GM18907 (cell line): Measurements from ENCODE around the gene KIRREL3.
A peak's percentile ranks its signal among the peaks of the same experiment; 100 is the strongest.

Source experiments
- ATAC-seq: cut with Tn5 transposase; IDR thresholded peaks from one replicate; pipeline ENCODE4 v1.9.1; 2021; ENCODE audit warnings: mild to moderate bottlenecking, moderate library complexity; ENCODE audit not compliant: unreplicated experiment

Gene KIRREL3

DNA sequence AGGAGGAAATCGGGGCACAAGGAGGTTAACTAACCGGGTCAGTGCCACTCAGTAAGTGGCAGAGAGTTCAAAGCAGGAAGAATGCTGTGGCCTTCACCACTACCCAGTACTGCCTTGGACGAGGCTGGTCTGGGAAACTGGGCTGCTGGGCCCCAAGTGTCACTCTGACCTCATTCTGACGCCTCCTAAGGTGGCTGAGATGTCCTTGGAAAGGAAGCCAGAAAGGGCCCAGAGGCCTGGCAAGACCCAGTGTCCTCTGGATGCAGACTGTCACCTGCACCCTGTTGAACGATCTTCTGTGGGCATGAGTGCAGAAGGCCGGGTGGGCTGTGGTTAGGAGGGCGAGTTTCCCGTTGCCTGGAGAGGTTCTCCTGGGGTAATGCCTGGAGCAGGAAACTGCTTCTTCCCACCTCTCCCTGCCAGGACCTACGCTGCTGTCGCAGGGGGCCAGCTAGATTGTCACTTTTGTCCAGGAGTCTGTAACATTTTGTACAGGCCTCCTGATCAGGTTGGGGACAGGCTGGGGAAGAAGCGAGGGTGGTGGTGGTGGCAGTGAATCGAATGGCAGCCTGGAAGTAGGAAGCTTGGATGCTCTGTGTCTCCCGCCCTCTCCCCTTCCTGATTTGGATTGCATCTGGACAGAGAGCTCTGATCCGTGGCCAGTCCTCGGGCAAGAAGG is 540.0 kb downstream of the KIRREL3 start:
- ATAC-seq: no peak

DNA sequence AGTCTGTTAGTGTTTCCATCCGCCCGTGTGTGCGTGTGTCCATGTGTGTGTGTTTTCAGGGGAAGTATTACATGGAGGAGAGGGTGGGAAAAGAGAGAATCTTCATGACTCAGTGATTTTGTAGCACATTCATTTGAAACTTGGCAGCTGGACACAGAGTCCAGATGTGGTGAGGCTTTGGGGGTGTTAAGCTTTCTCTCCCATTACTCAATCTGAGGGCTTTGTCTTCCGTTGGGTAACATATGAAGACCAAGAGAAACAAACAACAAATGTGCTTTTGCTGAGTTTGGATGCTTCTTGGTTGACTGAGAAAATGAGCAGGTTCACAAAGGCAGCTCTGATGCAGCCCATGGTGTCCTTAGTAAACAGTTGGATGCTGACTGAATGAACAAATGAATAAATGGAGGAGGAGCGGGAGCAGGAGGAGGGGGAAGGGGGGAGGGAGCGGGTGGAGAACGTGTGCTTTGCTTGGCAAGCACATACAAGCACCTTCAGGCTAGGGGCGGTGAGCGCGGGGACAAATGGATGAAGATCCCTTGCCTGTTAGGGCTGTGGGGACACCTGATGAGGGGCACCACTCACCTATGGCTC is 540.8 kb downstream of the KIRREL3 start:
- no peak for ATAC-seq

DNA sequence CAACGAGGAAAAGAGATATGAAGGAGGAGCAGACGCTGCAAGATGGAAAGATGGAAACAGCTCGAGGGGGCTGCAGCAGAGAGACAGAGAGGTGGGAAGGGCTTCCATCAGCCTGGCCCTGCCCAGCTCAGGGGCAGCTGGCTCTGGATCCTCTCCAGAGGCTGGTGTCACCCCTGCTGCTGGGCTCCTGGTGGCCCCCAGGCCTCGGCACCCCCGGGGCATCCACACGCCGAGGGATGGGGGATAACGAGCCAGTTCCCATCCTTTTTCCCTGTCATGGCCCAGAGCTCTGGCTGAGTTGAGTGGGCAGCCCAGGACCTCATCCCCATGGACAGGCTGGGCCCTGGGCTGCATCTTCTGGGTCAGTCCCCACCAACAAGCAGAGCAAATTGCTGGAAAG is 542.8 kb downstream of the KIRREL3 start:
- no peak for ATAC-seq

DNA sequence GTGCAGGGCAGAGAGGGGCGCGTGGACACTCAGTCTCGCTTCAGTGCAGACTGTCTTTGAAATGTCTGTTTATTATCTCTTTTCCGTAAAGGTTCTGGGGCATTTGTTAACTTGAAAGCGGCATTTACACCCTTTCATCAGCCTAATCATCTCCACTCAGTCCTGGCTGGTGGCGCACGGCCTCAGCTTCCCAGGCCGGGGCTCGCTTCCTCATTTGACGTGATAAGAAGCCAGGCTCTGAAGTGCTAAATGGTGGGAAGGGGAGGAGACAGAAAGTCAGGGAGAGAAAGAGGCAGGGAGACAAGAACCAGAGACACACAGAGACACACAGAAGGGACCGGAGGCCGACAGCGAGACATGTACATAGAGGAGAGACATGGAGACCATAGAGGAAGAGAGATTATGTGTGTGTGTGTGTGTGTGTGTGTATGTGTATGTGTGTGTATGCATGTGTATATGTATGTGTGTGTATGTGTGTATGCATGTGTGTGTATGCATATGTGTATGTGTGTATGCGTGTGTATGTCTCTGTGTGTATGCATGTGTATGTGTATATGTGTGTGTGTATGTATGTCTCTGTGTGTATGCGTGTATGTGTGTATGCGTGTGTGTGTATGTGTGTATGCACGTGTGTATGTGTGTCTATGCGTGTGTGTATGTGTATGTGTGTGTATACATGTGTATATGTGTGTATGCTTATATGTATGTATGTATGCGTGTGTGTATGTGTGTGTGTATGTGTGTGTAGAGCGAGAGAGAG is 543.6 kb downstream of the KIRREL3 start:
- ATAC-seq: no peak

DNA sequence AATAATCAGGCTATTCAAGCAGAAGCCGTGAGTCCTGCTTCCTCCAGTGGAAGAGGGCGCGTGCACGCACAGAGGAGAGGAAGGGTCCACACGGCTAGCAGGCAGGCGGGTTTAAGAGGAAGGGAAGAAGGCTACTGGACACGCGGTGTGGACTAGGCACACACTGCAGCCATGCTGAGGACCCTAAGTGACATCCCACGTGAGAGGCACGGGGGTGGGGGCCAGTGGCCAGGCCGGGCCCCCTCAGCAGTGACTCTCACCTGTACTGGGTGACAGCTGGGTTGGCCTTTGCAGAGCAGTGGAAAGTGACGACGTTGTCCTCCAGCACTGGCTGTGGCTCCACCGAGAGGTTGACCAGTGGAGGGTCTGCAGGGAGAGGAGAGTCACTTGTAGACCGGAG is 544.5 kb downstream of the KIRREL3 start:
- ATAC-seq: no peak

DNA sequence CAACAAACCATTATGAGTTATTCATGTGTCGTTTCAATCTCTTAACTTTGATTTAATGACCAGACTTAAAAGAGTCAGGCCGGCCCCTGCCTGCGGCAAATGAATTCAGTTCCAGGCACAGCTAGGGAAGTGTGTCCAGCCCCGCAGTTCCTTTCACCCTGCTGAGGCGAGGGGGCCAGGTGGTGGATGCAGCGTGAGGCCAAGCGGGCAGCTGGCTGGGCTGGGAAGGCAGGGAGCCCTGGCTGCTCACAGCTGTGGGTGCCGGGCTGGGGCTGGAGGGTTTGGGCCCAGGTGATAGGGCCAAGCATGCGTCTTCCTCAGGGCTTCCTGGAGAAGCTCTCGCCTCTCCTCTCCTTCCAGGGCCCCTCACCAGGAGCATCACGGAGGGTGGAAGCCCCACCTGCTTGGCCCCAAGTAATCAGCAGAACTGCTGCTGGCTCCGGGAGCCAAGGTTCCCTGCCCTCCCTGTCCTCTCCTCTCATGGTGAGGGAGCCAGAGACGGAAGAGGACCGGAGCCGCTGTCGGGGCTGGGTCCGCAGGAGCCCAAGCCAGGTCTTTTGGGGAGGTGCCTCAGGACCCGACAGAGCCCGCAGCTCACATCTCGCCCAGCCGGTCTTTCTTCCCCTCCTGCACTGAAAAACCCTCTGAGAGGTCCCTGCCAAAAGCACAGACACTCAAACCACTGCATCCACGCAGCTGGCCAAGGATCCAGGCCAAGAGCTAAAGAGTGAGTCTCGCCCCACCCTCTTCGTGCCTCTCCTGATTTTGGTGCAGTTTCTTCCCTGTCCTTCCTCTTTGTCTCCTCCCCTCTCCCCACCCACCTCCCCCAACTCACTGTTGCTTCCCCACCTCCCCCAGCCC is 548.1 kb downstream of the KIRREL3 start:
- no peak for ATAC-seq

DNA sequence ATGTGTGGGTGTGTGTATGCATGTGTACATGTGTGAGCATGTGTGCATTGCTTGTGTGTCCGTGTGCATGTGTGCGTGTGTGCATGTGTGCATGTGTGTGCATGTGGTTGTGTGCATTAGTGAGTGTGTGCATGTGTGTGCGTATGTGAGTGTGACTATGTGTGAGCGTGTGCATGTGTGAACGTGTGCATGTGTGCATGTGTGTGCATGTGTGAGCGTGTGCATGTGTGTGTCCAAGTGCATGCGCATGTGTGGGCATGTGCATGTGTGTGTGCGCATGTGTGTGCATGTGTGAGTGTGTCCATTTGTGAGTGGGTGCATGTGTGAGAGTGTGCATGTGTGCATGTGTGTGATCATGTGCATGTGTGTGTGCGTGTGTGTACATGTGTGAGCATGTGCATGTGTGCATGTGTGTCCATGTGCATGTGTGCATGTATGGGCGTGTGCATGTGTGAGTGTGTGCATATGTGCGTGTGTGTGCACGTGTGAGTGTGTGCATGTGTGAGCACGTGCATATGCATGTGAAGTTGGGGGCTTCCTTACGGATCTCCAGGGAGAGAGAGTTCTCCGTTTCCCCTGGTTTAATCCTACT is 549.3 kb downstream of the KIRREL3 start:
- ATAC-seq: no peak

DNA sequence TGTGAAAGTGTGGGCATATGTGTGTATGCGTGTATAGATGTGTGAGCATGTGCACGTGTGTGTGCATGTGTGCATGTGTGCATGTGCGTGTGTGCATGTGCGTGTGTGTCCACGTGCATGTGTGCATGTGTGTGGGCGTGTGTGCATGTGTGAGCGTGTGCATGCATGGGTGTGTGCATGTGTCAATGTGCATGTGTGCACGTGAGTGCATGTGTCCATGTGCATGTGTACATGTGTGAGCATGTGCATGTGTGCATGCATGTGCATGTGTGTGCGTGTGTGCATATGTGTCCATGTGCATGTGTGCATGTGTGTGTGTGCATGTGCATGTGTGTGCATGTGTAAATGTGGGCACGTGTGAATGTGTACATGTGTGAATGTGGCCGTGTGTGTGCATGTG is 549.8 kb downstream of the KIRREL3 start:
- no peak for ATAC-seq

DNA sequence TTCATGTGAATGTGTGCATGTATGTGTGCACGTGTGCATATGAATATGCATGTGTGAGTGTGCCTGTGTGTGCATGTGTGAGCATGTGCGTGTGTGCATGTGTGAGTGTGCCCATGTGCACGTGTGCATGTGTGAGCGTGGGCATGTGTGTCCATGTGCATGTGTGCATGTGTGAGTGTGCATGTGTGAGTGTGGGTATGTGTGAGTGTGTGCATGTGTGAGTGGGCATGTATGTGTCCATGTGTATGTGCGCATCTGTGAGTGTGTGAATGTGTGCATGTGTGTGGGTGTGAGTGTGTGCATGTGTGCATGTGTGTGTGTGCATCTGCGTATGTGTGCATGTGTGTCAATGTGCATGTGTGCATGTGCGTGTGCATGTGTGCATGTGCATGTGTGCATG is 550.4 kb downstream of the KIRREL3 start:
- no peak for ATAC-seq

DNA sequence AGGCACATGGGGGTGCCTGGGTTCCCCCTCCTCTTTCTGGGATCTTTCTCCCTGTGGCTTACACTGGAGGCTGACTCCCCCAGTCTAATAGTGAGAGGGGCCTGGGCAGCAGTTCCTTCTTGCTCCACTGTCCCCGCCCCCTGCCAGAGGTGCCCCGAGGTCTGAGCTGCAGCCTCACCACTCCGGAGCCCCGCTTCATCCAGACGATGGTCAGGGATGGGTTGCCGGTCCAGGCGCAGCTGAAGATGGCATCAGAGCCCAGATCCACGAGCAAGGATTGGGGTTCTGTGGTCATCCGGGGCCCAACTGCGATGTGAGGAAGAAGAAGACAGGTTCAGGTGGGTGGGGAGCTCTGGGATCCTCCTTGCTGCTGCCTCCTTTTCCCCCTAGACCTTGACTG is 554.0 kb downstream of the KIRREL3 start:
- ATAC-seq: no peak

DNA sequence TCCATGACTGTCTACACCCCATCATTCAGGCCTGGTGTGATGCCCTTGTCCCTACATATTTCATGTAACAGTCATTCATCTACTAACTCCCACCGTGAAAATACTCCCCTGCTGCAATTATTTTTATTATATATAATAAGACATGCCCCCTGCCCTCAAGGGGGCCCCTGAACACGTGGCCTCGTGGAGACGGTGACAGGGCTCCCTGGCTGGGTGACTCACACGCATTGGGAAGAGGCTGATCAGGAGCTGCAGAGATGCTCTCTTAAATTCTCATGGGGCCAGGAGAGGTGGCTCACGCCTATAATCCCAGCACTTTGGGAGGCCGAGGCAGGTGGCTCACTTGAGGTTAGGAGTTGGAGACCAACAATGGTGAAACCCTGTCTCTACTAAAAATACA is 556.5 kb downstream of the KIRREL3 start:
- no peak for ATAC-seq

DNA sequence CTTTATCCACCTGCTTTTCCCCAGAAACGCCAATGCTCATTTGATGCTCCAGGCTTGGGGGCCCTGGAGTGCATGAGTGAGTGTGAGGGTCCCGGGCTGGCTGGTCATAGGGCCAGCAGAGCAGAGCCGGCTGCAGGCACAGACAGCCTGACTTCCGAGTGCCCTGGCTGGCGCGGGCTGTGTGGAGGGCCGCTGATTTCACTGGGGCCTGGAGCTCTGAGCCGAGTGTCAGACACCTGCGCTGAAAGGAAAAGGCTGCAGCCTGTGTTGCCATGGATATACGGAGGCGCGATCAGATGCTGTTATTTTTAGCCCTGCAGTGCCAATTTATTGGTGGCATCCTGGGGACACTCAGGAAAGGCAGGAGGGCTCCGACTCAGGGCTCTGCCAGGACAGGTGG is 557.5 kb downstream of the KIRREL3 start:
- ATAC-seq: no peak

DNA sequence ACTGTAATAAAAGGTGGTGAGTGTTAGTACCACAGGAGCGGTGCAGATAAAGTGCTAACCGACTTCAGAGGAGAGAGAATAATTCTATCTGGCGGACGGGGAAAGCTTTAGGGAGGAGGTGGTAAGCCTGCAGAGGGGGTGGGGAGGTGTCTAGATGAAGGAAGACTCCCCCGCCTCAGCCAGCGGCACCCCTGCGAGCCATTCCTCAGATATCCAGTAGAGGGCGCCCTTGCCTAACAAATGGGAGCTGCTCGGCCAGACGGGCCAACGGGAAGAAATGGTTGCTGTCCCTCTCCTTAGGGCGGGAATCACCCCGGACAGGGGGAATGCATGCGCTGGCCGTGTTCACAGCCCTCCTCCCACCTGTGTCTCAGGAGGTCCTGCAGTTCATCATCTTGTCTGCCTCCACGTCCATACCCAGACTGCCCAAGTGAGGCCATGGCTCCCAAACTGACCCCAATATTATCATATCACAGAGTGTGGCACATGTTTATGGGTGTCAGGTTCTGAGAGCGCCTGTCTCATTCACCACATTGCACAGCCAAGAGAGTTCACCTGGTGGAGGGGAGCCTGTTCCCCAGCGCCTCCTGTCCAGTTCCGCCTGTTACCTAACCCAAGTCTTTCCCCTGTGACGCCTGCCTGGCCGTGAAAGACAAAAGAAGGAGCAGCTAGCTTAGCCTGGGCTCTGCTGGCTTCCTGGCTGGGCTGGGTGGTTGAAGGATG is 559.6 kb downstream of the KIRREL3 start:
- ATAC-seq: peak; percentile 77

DNA sequence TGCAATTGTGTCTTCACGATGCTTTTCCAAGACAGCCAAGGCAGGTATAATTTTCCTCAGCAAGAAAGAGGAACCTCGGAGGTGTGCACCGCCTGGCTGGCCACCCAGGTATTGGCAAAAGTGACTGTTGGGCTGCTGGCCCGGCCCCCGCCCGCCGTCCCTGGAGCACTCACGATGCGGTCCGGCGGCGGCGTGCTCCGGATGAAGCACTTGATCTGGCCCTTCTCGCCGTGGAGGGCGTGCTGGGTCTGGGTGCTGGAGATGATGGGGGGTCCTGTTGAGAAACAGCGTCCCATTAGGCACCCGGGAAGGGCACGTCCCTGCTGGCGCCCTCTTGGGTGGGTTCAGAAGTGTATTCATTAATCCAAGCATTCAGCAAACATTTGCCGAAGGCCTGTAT is 560.3 kb downstream of the KIRREL3 start:
- ATAC-seq: no peak

DNA sequence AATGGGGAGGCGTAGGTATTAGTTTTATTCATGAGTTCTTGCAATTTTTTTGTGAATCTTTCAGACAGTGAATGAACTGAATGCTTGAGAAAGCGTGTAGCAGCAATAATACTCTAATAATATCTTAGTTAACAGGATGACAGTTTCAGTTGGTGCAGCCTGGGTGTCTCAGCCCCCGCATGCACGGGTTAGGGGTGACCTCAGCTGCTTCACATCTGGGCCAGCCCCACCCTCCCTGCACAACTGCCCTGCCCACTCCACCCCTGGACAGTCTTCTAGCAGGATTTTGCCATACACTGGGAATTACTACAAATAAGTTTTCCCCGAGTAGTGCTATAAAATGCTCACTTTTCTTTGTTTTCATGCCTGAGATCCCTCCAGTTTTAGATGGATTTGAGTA is 561.9 kb downstream of the KIRREL3 start:
- no peak for ATAC-seq

DNA sequence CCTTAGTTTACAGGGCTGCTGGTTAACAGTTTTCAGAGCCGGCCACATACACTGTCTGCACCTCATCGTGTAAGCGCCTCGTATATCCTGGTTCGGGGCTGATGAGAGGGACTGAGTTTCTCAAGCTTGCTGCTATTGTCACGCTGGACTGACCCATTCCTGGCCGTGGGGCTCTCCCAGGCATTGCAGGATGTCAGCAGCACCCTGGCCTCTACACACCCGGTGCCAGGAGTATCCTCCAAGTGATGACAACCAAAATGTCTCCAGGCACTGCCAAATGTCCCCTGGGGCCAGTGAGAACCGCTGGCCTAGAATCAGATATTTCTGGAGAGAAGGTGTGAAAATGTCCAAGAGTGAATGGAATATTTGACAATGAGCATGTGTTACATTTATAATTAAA is 562.3 kb downstream of the KIRREL3 start:
- ATAC-seq: no peak

DNA sequence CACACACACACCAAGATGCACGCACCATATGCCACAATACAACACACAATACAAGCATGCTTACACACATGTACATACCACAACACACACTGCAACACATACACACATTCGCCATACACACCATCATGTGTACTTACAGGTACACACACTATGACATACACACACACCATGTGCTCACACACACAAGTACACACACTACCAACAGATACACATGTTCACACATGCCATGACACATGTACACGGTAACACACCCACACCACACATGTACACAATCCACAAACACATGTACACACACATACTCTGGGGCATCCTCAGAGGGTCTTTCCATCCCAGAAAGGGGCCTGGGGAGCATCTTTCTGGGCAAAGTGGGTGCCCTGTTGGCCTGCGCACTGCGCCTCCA is 562.8 kb downstream of the KIRREL3 start:
- no peak for ATAC-seq

DNA sequence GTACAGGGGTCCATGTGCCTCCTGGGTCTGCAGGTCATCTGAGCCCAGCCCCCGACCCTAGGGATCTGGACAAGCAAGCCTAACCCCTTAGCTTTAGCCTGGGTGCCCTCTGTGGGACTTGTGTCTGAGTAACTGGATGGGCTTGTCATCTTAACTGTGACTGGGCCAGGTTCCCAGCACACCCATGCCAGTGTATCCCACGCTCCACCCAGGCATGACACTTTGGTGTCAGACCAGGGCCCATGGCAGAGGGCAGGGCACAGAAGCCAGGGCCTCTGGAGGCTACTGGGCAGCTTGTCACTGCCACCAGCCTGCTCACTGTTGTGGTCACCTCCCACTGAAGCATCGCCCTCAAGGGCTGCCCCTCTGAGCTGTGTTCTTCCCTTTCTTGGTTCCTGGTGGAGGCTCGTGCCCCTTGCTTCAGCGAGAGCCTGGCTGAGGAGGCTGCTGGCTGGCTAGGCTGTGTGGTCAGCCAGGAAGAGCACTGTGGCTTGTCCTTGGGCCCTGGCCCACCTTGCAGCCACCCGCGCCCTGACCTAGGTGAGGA is 564.3 kb downstream of the KIRREL3 start:
- ATAC-seq: no peak

DNA sequence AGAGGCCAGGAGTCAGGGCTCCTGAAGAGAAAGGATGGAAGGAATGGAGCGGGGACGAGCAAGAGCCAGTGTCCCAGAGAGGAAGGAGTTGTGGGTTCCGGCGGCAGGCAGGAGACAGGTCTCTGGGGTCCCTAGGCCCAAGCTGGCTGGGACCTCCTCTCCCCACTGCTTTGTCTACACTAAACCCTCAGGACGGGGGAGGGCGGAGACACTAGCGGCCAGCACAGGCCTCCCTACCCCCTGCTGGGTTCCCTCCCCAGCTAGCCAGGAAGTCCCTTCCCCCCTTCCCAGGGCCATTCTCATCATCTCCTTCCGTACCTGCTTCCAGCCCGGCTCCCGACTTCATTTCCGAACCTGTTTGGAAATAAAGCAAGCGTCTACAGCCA is 565.6 kb downstream of the KIRREL3 start:
- ATAC-seq: no peak
